ENCODE results near the gene YIF1A.

The YIF1A gene

DNA sequence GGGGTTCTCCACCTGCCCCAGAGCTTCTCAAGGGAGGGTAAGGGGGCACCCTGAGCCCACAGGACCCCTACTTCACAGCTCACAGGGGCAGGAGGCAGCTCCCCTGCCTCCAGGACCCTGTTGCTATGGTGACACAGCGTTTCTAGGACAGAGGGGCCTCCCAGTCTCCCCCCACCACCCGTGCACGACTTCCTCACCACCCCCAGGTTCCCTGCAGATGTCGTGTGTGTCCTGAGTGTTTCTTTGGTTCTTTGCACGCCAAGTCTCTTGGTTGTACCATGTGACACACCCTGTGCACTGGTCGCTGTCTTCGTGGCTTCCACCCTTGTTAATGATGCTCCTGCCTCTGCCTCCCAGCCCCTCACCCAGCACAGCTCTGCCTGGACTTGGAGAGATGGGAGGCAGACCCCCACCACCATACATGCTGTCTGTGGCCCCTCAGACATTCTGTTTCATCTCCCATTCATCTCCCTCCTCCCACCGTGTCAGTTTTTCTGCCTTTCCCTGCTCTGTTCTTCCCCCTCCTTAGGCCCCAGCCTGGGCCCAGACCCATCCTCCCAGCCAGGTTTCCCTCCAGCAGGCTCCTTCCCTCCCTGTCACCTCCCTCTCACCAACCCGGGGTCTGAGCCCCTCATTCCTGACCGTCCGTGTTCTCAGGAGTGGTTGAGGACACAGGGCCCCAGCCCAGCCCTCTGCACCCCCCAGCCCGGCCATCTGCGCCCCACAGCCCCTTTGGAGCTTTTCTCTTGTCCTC, 45.0 kb downstream of the YIF1A start:
- H3K4me3 ChIP-seq (ENCODE audit: low read depth, low read length), result no peak overlapping the region
- DNase-seq (ENCODE audit: low read depth), result no peak
- no peak for TF ChIP-seq CTCF (IDR thresholded peaks at IDR 0.05; ENCODE audit: control insufficient read depth, extremely low read depth, insufficient read depth)

GRCh38 chr11:66242095-66242765, 46.7 kb downstream of the YIF1A start:
- no peak for TF ChIP-seq CTCF (IDR thresholded peaks at IDR 0.05; ENCODE audit: control insufficient read depth, extremely low read depth, insufficient read depth)
- no peak overlapping the region for H3K4me3 ChIP-seq (ENCODE audit: low read depth, low read length)
- no peak for DNase-seq (ENCODE audit: low read depth)

GRCh38 chr11:66240781-66241136, 48.2 kb downstream of the YIF1A start:
- DNase-seq (ENCODE audit: low read depth), result no peak
- TF ChIP-seq CTCF (IDR thresholded peaks at IDR 0.05; ENCODE audit: control insufficient read depth, extremely low read depth, insufficient read depth), result no peak
- no peak overlapping the region for H3K4me3 ChIP-seq (ENCODE audit: low read depth, low read length)

- H3K4me3 ChIP-seq (ENCODE audit: low read depth, low read length), result no peak overlapping the region
- no peak for TF ChIP-seq CTCF (IDR thresholded peaks at IDR 0.05; ENCODE audit: control insufficient read depth, extremely low read depth, insufficient read depth)
- no peak for DNase-seq (ENCODE audit: low read depth)
Measured at GRCh38 chr11:66239998-66240780, 48.8 kb downstream of the YIF1A start.

GRCh38 chr11:66239511-66239910, 49.4 kb downstream of the YIF1A start:
- no peak overlapping the region for H3K4me3 ChIP-seq (ENCODE audit: low read depth, low read length)
- DNase-seq (ENCODE audit: low read depth), result no peak
- TF ChIP-seq CTCF (IDR thresholded peaks at IDR 0.05; ENCODE audit: control insufficient read depth, extremely low read depth, insufficient read depth), result no peak

GRCh38 chr11:66238786-66239413, 50.0 kb downstream of the YIF1A start:
- H3K4me3 ChIP-seq (ENCODE audit: low read depth, low read length), result no peak overlapping the region
- no peak for TF ChIP-seq CTCF (IDR thresholded peaks at IDR 0.05; ENCODE audit: control insufficient read depth, extremely low read depth, insufficient read depth)

More at GRCh38 chr11:66238786-66239413, 50.0 kb downstream of the YIF1A start:
- no peak for DNase-seq (ENCODE audit: low read depth)

Measured in LNCaP clone FGC (cell line).